Stimulated activated CD4-positive, alpha-beta T cell treated with anti-CD3 and anti-CD28 coated beads, TNF-alpha, amount 100 ng/mL, for 4 hours (primary cell): ENCODE measurements around the gene DBR1.

ENCODE experiments used
- DNase-seq, 3 experiments: peaks; one replicate each; pipeline ENCODE4 v3.0.0-alpha.2; 2020; ENCODE audit warnings: low read depth in 3 of 3

The DBR1 gene

GRCh38 chr3:138174421-138175131 lies at the start of gene DBR1:
Gene DBR1, minus strand, starts transcription at chr3:138174921. Its CDS starts 126 bp downstream, at chr3:138174795.
- peak; percentile 41 to 55 (median 47) for DNase-seq

DNA sequence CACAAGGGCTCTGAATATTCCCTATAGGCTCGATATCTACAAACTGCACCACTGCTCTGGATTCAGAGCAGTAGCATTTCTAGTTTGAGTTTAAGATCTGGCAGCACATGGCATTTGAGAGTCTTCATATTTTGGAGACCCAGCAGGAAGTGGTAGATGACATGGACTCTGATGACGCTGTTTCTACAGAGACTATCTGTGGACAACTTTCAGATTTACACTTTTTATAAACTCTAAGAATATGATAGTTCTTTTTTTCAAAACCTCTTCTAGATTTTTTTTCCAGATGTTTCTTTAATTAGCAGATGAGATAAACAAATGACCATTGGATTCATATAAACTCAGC lies 48.2 kb upstream of the DBR1 start:
- no peak for DNase-seq

- DNase-seq = no peak
Observed at GRCh38 chr3:138222131-138222941, 47.6 kb upstream of the DBR1 start.

DNA sequence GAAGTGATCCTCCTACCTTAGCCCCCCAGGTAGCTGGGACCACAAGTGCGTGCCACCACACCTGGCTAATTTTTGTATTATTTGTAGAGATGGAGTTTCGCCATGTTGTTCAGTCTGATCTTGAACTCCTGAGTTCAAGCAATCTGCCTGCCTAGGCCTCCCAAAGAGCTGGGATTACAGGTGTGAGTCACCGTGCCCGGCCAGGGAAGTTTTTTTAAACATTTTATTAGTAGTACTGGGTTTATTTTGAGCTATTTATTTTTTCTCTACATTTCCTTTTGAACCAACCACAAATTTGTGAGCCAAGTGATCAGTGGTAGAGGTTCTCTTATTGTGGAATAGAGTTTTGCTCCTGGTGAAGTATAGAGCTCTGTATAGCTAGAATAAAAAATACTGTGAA lies 46.1 kb upstream of the DBR1 start:
- DNase-seq = no peak

- DNase-seq = no peak
Observed at GRCh38 chr3:138220242-138220641, 45.5 kb upstream of the DBR1 start.

GRCh38 chr3:138219255-138219654 lies 44.5 kb upstream of the DBR1 start:
- DNase-seq = no peak

GRCh38 chr3:138213398-138214085 lies 38.8 kb upstream of the DBR1 start:
- DNase-seq = no peak

- no peak for DNase-seq
Observed at GRCh38 chr3:138210528-138210927, 35.8 kb upstream of the DBR1 start.

DNA sequence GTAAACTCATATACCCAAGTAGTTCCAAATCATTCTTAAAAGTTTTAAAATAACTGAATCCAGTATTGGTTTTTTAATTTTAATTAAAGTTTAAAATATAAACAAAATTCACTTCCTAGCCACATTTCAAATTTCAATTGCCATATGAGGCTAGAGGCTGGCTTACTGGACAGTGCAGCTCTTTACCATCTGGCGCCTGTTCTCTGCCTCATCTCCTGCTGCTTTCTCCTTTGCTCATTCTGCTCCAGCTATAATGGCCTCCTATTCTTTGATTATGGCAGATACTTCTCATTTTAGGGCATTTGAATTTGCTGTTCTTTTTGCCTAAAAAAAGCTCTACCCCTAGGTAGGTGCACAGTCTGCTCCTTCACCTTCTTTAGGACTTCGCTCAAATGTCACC lies 31.5 kb upstream of the DBR1 start:
- no peak for DNase-seq

GRCh38 chr3:138205527-138205926 lies 30.8 kb upstream of the DBR1 start:
- no peak for DNase-seq

DNA sequence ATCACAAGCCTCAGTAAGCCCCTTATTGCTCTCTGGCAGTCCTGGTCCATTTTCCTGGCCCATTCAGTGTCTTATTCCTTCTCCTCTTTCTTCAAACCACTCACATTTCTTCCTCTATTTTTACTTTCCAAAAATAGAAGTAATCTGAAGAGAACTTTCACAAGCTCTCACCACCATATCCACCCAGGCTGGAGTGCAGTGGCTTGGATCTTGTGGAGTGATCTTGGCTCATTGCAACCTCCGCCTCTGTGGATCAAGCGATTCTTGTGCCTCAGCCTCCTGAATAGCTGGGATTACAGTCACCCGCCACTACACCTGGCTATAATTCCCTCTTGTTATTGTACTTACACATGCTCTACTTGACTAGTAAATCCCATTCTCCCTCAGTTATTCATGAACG lies 29.2 kb upstream of the DBR1 start:
- no peak for DNase-seq

GRCh38 chr3:138202945-138203701 lies 28.4 kb upstream of the DBR1 start:
- DNase-seq = no peak

DNA sequence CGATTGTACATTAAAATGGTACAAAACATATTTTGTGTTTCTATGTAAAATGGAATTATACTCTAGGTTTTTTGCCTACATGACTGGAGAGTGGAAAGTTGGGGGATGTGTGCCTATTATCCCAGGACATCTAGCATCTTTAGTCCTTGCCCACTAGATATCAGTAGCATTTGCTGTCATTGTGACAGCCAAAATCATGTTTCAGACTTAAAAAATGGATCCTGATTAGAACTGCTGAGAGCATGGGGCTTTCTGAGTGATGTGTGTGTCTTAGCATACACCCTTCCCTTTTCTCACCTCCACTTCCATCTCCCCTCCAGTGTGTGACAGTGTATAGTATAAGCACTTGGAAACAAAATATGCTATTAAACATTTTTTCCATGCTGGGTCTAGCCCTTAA lies 25.7 kb upstream of the DBR1 start:
- no peak for DNase-seq

DNA sequence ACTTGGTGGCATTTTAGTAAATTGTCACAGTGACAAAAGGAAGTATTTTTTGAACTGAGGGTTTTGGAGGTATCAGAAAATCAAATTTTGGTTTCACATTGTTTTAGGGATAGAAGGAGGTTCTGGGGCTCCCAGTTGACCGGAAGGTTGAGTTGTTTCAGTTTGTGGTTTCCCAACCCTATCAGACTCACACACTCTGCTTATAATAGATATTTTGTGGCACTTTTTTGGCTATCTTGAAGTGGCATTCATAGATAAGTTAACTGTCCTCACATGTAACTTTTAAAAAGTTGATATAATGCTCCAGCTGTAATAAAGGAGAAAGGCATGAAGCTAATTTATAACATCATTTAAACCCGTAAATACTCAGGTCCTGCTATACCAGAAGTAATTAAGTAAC lies 25.1 kb upstream of the DBR1 start:
- DNase-seq = no peak

DNA sequence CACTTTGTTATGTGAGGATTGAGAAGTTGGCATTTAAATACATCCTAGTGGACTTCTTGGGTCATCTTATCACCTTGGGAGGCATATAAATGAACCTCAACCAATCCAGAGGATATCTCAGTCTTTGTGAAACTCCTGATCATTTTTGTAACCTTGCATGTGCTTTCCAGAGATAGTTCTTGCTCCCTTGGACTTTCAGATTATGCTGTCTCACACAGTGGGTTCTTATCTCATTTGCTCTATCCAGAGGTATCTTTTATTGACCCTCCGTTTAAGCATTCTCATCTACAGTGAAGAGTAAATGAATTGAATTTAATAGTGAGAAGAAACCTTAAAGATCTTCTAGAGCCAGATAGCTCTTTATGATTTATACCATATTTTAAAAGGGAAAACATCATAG lies 22.8 kb upstream of the DBR1 start:
- no peak for DNase-seq

- no peak for DNase-seq
Observed at GRCh38 chr3:138197058-138197457, 22.3 kb upstream of the DBR1 start.

DNA sequence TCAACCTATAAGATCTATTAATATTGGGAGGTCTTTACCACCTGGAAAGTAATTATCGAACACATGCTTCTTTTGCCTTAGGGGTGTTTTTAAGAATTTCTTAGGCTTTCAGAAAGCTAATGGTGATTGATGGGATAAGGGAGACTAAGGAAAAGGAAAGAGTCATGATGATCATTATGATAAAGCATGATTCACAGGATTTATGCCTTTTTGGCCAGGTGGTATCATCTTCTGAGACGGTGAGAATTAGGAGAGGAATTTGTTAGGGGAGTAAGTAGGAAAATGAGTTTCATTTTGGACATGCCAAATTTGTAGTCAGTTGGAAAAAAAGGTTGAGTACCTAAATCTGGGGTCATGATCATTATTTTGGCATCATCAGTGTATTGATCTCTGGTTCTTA lies 21.3 kb upstream of the DBR1 start:
- no peak for DNase-seq

DNA sequence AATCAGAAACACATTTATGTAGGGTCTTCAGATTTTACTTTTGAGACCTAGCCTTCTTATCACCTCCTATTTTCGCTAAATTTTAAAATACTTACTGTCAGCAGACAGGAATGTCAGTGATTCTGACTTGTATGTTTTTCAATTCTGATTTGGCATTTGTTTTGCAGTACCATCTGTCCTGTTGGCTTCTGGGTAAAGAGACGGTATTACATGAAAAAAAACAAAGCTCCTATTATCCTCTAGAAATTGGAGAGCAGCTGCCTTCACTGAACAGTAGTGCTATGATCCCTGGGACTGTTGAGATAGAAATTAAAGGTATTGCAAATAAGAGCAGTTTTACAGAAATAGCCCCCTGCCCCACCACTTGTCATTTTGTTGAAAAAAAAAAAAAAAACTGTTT lies 20.8 kb upstream of the DBR1 start:
- no peak for DNase-seq

- no peak for DNase-seq
Observed at GRCh38 chr3:138188013-138188730, 13.5 kb upstream of the DBR1 start.

GRCh38 chr3:138187296-138188012 lies 12.7 kb upstream of the DBR1 start, which contains the start of gene ARMC8:
Gene ARMC8, plus strand, starts transcription at chr3:138187301. Its CDS starts 254 bp downstream, at chr3:138187555.
- peak in 1 of 3 experiments; percentile 51 for DNase-seq
